ENCODE measurements around the gene YEATS2. TPM values are rescaled to one million over a fixed set of nuclear protein-coding genes. Genes with fewer than 3 reads are reported as not detected.
A peak's percentile ranks its signal among the peaks of the same experiment; 100 is the strongest.

The YEATS2 gene
- total and polyA plus RNA-seq, 2 of the 4 experiments (the other 2 are of a cell fraction) = 30.1 to 43.0 TPM

GRCh38 chr3:183797996-183798395, 100.4 kb downstream of the YEATS2 start:
- intact Hi-C loops (cut with micrococcal nuclease) = no loop called here
- Histone ChIP-seq H3K27ac (ENCODE audit: insufficient read depth, low read length) (no peak overlapping the region), H3K4me3 (ENCODE audit: insufficient read depth, low read depth, low read length) (no peak overlapping the region), H4K8ac (ENCODE audit: low read depth in 2 of 2, low read length in 2 of 2) (no peak overlapping the region), H2BK15ac (ENCODE audit: low read depth, low read length) (no peak overlapping the region), H4K5ac (ENCODE audit: low read depth, low read length) (no peak overlapping the region), H3K18ac (ENCODE audit: low read depth, low read length) (no peak overlapping the region), H2BK120ac (ENCODE audit: low read depth, low read length) (no peak overlapping the region), H3K9me1 (ENCODE audit: insufficient read depth, low read length) (no peaks in the 10 kb centered on the region), H3K56ac (ENCODE audit: extremely low read depth, insufficient read depth, low read length) (no peak overlapping the region), H3K4me2 (ENCODE audit: low read depth, low read length) (no peak overlapping the region), H4K91ac (ENCODE audit: insufficient read depth, low read depth, low read length) (no peak overlapping the region), H3K4ac (ENCODE audit: low read depth, low read length) (no peak overlapping the region), H3K27me3 (ENCODE audit: control insufficient read depth, insufficient read depth, low read length) (no peaks in the 10 kb centered on the region), H2AK5ac (ENCODE audit: low read depth, low read length) (no peak overlapping the region), H3K23ac (ENCODE audit: low read depth, low read length) (no peak overlapping the region), H3K9ac (ENCODE audit: low read depth, low read length) (no peak overlapping the region), H2BK5ac (ENCODE audit: low read depth, low read length, poor library complexity, severe bottlenecking) (no peak overlapping the region), H3K36me3 (ENCODE audit: control insufficient read depth, insufficient read depth, low read length) (peaks cover 55% of the 10 kb centered on the region), H3K9me3 (ENCODE audit: control insufficient read depth, insufficient read depth, low read length) (no peaks in the 10 kb centered on the region), H3K14ac (replicated peaks; ENCODE audit: low read depth, low read length) (no peak overlapping the region), H2AFZ (replicated peaks; ENCODE audit: low read length, poor library complexity) (peak overlapping the region; percentile 11), H4K20me1 (ENCODE audit: insufficient read depth, low read length) (peaks cover 2% of the 10 kb centered on the region; the same call in 1 of the 2 replicates), H2AK9ac (replicated peaks; ENCODE audit: low read depth, low read length, poor library complexity) (no peak overlapping the region), H2BK20ac (ENCODE audit: low read depth, low read length) (no peak overlapping the region), H3K4me1 (ENCODE audit: control insufficient read depth, insufficient read depth, low read length) (no peaks in the 10 kb centered on the region), H3K79me1 (ENCODE audit: low read depth in 1 of 2, low read length in 2 of 2) (peaks cover 7 to 14% of the 10 kb centered on the region in 2 experiments)
- dilution Hi-C loops (cut with HindIII; ENCODE audit: low sequenced_read_pairs, unreplicated experiment) = no loop called here
- ATAC-seq (ENCODE audit: low read depth) (no peak), DNase-seq (no peak)
- BruUV-seq (replicated peaks) = no TSS peak
- ChIA-PET POLR2A (ENCODE audit: unreplicated experiment) (no interaction called here), CTCF (no interaction called here)
- in situ Hi-C loops (cut with MboI; ENCODE audit: low sequenced_read_pairs) = no loop called here
- 83% methylated on average over 5 of the region's 9 CpGs; no CpG with 5 or more reads in 1 of the 2 experiments for WGBS, 2 experiments (ENCODE audit: extremely low coverage in 2 of 2, insufficient read length in 1 of 2)
- TF ChIP-seq ELK1 (IDR thresholded peaks at IDR 0.05; ENCODE audit: borderline replicate concordance, low read depth, low read length) (no peak), POLR2A (IDR thresholded peaks at IDR 0.05; ENCODE audit: low read depth, low read length) (no peak), MAZ (IDR thresholded peaks at IDR 0.05; ENCODE audit: borderline replicate concordance, low read depth, low read length) (no peak), CHD1 (IDR thresholded peaks at IDR 0.05; ENCODE audit: low read depth, low read length) (no peak), MAFK (IDR thresholded peaks at IDR 0.05; ENCODE audit: low read depth, low read length) (no peak)

All from IMR-90 (cell line).